Skeletal muscle tissue (tissue), 4 donors: ENCODE data around the gene TNFRSF25. TPM values are rescaled to one million over a fixed set of nuclear protein-coding genes. Genes with fewer than 3 reads are reported as not detected.
"Not testable (repeated sequence)": the region's sequence is repeated elsewhere in the genome, so short reads cannot be mapped to it uniquely, and the experiment has no call there.

Experiments
- H3K27ac ChIP-seq: one replicate; pipeline ENCODE4 v1.7.0; 2013; ENCODE audit warnings: mild to moderate bottlenecking, low read depth, low read length, inconsistent platforms
- H3K27me3 ChIP-seq, 3 donors: one replicate each; pipeline ENCODE4 v1.7.0; 2013; ENCODE audit warnings: low read length in 3 of 3; ENCODE audit not compliant: control insufficient read depth in 3 of 3, insufficient read depth in 3 of 3
- H3K36me3 ChIP-seq, 3 donors: one replicate each; pipeline ENCODE4 v1.7.0; 2013; ENCODE audit warnings: low read length in 3 of 3; ENCODE audit not compliant: control insufficient read depth in 3 of 3, insufficient read depth in 3 of 3
- H3K4me1 ChIP-seq, 3 donors: one replicate each; pipeline ENCODE4 v1.7.0; 2013; ENCODE audit warnings: low read length in 3 of 3, mild to moderate bottlenecking in 3 of 3; ENCODE audit not compliant: control insufficient read depth in 3 of 3, insufficient read depth in 3 of 3
- H3K4me3 ChIP-seq, 3 donors: one replicate each; pipeline ENCODE4 v1.7.0; 2013; ENCODE audit warnings: low read length in 3 of 3
- H3K9ac ChIP-seq, 3 donors: one replicate each; pipeline ENCODE4 v1.7.0; 2013; ENCODE audit warnings: low read length in 3 of 3, mild to moderate bottlenecking in 3 of 3, moderate library complexity in 2 of 3, low read depth in 1 of 3
- H3K9me3 ChIP-seq, 3 donors: one replicate each; pipeline ENCODE4 v1.7.0; 2013; ENCODE audit warnings: low read length in 3 of 3; ENCODE audit not compliant: control insufficient read depth in 3 of 3
- total RNA-seq: library from RNA; depleted of rRNA; stranded (reverse); fragments of >200 nt; gene quantifications from one replicate; pipeline ENCODE4 v1.2.3, GENCODE V29; 2014
- donor health status: Osteomylitis.

The TNFRSF25 gene
- total RNA-seq, 1 donor from 2014 or later: 3.7 TPM

DNA sequence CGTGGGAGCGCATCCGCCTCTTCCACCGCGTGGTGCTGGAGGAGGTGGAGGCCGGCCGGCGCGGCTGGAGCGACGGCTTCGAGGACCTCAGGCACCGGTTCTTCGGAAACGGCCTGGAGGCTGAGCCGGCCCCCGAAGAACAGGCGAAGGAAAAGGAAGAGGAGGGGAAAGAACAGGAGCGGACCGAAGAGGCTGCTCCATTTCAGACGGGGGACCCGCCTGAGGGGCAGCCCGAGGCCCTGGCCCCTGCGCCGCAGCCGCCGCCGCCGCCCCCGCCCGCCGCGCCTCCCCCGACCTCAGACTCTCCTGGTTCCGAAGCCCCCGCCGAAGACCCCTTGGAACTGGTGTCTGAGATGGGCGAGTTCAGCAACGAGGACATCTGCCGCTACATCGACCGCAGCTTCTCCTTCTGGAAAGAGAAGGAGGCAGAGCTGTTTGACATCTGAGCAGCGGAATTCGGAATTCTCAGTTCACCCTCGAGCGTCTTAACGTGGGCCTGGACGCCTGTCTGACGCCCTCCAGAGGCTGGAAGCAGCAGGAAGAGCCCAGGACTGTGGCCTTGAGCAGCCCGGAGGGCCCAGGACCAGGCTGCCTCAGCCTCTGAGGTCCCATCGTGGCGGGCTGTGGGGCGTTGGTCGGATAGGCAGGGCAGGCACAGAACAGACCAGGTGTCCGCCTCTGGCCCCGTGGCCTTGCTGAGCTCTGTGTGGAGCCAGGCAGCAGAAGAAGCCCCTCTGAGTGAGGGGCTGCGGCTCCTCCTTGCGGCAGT, 10.0 kb downstream of the TNFRSF25 start:
- peaks cover 63 to 72% (median 66%) of the 10 kb centered on the region in 3 donors for H3K27me3 ChIP-seq

GRCh38 chr1:6454856-6455751, 10.9 kb downstream of the TNFRSF25 start:
- Histone ChIP-seq H3K27ac (no peak overlapping the region), H3K4me1 (peaks cover 0 to 6% (median 3%) of the 10 kb centered on the region in 3 donors), H3K9ac (no peak overlapping the region), H3K4me3 (no peak overlapping the region), H3K9me3 (no peaks in the 10 kb centered on the region), H3K36me3 (no peaks in the 10 kb centered on the region), H3K27me3 (peaks cover 68 to 76% (median 71%) of the 10 kb centered on the region in 3 donors)

More for the DNA sequence above, 10.0 kb downstream of the TNFRSF25 start:
- not testable (repeated sequence) for H3K9me3 ChIP-seq, H3K9ac ChIP-seq, H3K27ac ChIP-seq, H3K36me3 ChIP-seq, H3K4me1 ChIP-seq, H3K4me3 ChIP-seq

GRCh38 chr1:6453895-6454855, 11.8 kb downstream of the TNFRSF25 start:
- not testable (repeated sequence) for H3K9ac ChIP-seq, H3K27ac ChIP-seq, H3K36me3 ChIP-seq, H3K4me1 ChIP-seq, H3K4me3 ChIP-seq, H3K9me3 ChIP-seq
- H3K27me3 ChIP-seq: peaks cover 69 to 77% (median 74%) of the 10 kb centered on the region in 3 donors

- peaks cover 64 to 88% (median 87%) of the 10 kb centered on the region in 3 donors for H3K27me3 ChIP-seq
Observed at GRCh38 chr1:6450943-6451373, 15.0 kb downstream of the TNFRSF25 start.

GRCh38 chr1:6450486-6450885, 15.5 kb downstream of the TNFRSF25 start:
- H3K4me3 ChIP-seq, H3K4me1 ChIP-seq, H3K36me3 ChIP-seq, H3K9me3 ChIP-seq, H3K9ac ChIP-seq, H3K27ac ChIP-seq: not testable (repeated sequence)
- H3K27me3 ChIP-seq: peaks cover 60 to 87% (median 84%) of the 10 kb centered on the region in 3 donors

More at GRCh38 chr1:6450943-6451373, 15.0 kb downstream of the TNFRSF25 start:
- Histone ChIP-seq H3K4me1 (peaks cover 0 to 8% (median 6%) of the 10 kb centered on the region in 3 donors), H3K9ac (no peak overlapping the region), H3K9me3 (no peaks in the 10 kb centered on the region), H3K4me3 (no peak overlapping the region), H3K36me3 (no peaks in the 10 kb centered on the region), H3K27ac (no peak overlapping the region)

GRCh38 chr1:6450005-6450450, 15.9 kb downstream of the TNFRSF25 start:
- no peaks in the 10 kb centered on the region for H3K36me3 ChIP-seq
- no peak overlapping the region for H3K4me3 ChIP-seq
- H3K27ac ChIP-seq: no peak overlapping the region
- H3K9ac ChIP-seq: no peak overlapping the region
- no peaks in the 10 kb centered on the region for H3K9me3 ChIP-seq
- H3K4me1 ChIP-seq: peaks cover 0 to 4% (median 4%) of the 10 kb centered on the region in 3 donors
- H3K27me3 ChIP-seq: peaks cover 57 to 86% (median 83%) of the 10 kb centered on the region in 3 donors

DNA sequence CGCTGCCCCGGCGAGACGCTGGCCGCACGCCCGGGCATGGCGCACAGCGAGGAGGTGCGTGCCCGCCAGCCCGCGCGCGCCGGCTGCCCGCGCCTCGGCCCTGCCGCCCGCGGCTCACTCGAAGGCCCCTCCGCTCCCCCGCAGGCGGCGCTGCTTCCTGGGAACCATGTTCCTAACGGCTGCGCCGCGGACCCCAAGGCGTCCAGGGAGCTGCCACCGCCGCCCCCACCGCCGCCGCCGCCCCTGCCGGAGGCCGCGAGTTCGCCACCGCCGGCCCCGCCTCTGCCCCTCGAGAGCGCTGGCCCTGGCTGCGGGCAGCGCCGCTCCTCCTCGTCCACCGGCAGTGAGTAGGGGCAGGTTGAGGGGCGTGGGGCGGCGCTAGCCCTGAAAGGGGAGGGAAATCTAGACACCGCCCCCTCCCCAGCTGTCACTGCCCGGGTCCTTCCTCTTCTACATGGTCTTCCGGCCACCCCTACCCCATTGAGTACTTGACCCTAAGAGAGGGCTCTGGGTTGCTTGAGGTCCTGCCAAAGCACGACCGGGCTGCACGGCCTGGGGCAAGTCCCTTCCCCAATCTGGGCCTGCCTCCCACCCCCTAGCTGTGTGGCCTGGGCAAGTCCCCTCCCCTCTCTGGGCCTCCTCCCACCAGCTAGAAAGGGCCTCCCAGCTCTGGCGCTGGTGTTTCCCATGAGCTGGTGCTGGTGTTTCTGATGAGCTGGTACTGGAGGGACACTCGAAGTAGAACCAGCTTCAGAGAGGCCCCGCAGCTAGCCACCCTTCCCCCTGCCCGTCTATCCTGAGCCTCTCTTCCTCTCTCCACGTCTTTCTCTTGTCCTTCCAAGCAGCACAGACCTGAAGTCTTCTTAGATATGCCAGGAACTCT, 17.0 kb downstream of the TNFRSF25 start:
- no peak overlapping the region for H3K27ac ChIP-seq
- no peak overlapping the region for H3K4me3 ChIP-seq
- H3K9ac ChIP-seq: no peak overlapping the region
- peaks cover 0 to 4% (median 0%) of the 10 kb centered on the region in 3 donors for H3K4me1 ChIP-seq
- H3K27me3 ChIP-seq: peaks cover 56 to 84% (median 82%) of the 10 kb centered on the region in 3 donors
- H3K9me3 ChIP-seq: no peaks in the 10 kb centered on the region
- no peaks in the 10 kb centered on the region for H3K36me3 ChIP-seq

DNA sequence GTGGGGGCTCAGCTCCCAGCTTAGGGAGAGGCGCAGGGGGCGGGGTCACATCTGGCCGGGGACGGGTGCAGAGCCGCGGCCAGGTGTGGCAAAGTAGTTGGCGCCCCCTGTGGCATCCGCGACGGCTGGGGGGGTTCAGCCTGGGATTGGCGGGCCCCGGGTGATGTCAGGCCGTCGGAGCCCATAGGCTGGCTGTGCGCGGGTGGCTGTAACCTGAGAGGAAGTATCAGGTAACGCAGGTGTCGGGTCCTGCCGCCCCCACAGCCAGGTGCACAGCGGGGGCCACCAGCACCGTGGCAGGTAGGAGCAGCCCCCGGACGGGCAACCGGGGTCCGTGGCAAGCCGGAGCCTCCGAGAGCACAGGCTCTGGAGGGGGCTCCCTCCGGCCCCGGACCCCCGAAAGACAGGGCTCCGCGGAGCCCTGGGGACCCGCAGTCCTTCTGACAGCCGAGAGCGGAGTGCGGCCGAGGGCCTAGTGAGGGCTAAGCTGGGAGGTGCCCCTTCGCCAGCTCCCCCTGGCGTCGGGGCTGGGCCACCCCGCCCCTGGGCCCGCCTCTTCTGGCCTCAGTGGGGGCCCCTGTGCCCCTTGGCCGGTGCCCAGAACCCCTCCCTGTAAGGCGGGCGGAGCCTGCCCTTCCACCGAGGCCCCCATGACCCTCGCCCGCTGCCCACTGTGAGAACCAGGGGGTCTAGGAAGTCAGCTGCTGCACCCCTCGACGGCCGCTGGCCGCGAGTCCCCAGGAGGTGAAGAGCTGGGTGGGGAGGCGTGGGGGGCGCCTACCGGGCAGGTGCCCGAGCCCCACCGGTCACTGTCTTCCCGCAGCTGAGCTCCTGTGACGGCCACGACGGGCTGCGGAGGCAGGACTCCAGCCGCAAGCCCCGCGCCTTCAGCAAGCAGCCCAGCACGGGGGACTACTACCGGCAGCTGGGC, 17.9 kb downstream of the TNFRSF25 start:
- peaks cover 54 to 85% (median 73%) of the 10 kb centered on the region in 3 donors for H3K27me3 ChIP-seq
- H3K36me3 ChIP-seq: no peaks in the 10 kb centered on the region
- H3K9me3 ChIP-seq: no peaks in the 10 kb centered on the region
- no peak overlapping the region for H3K4me3 ChIP-seq
- H3K9ac ChIP-seq: no peak overlapping the region
- H3K4me1 ChIP-seq: peaks cover 0 to 4% (median 0%) of the 10 kb centered on the region in 3 donors
- no peak overlapping the region for H3K27ac ChIP-seq
